Dedifferentiated amniotic fluid mesenchymal stem cell (primary cell): Measurements from ENCODE around the gene GRAP.
"Not testable (repeated sequence)": the region's sequence is repeated elsewhere in the genome, so short reads cannot be mapped to it uniquely, and the experiment has no call there.

ENCODE experiments used
- DNase-seq: peaks from one replicate; pipeline ENCODE4 v3.0.0-alpha.2; 2016; ENCODE audit errors: extremely low spot score

GRAP gene

GRCh38 chr17:19046782-19047375 is at the start of gene GRAP:
Gene GRAP, minus strand, starts transcription at chr17:19046957. Its CDS starts 31 bp downstream, at chr17:19046926.
- not testable (repeated sequence) for DNase-seq

GRCh38 chr17:19093684-19094438 is 47.1 kb upstream of the GRAP start:
- DNase-seq: not testable (repeated sequence)

- DNase-seq: not testable (repeated sequence)
These were observed 46.3 kb upstream of the GRAP start for GRCh38 chr17:19092737-19093683.

GRCh38 chr17:19090058-19090772 is 43.5 kb upstream of the GRAP start:
- DNase-seq: not testable (repeated sequence)

- not testable (repeated sequence) for DNase-seq
These were observed 42.3 kb upstream of the GRAP start for GRCh38 chr17:19088804-19089685.

- DNase-seq: not testable (repeated sequence)
These were observed 30.6 kb upstream of the GRAP start for GRCh38 chr17:19077386-19077785.

- DNase-seq: not testable (repeated sequence)
These were observed 29.8 kb upstream of the GRAP start for GRCh38 chr17:19076398-19077192.

- DNase-seq: not testable (repeated sequence)
These were observed 23.8 kb upstream of the GRAP start for GRCh38 chr17:19070318-19071168.

GRCh38 chr17:19064378-19064777 is 17.6 kb upstream of the GRAP start:
- not testable (repeated sequence) for DNase-seq

GRCh38 chr17:19063326-19063956 is 16.7 kb upstream of the GRAP start:
- not testable (repeated sequence) for DNase-seq

GRCh38 chr17:19062718-19063325 is 16.1 kb upstream of the GRAP start:
- not testable (repeated sequence) for DNase-seq

- DNase-seq: not testable (repeated sequence)
These were observed 15.4 kb upstream of the GRAP start for GRCh38 chr17:19062009-19062717.

- DNase-seq: not testable (repeated sequence)
These were observed 8.7 kb upstream of the GRAP start for GRCh38 chr17:19055447-19055846.

GRCh38 chr17:19048826-19049225 is 2.1 kb upstream of the GRAP start:
- not testable (repeated sequence) for DNase-seq

- not testable (repeated sequence) for DNase-seq
These were observed 753 bp upstream of the GRAP start for GRCh38 chr17:19047510-19047909.

GRCh38 chr17:19044643-19045042 is 2.1 kb downstream of the GRAP start:
- DNase-seq: not testable (repeated sequence)

GRCh38 chr17:19043032-19043431 is 3.7 kb downstream of the GRAP start:
- not testable (repeated sequence) for DNase-seq
